ENCODE results near the gene ROCK2. TPM values are rescaled to one million over a fixed set of nuclear protein-coding genes. Genes with fewer than 3 reads are reported as not detected.
"Not testable (repeated sequence)": the region's sequence is repeated elsewhere in the genome, so short reads cannot be mapped to it uniquely, and the experiment has no call there.

ROCK2 gene
- polyA plus RNA-seq, 1 donor = 51.6 TPM

- no peak for DNase-seq (ENCODE audit: low read depth)
Measured at GRCh38 chr2:11267931-11268330, 76.5 kb downstream of the ROCK2 start.

DNA sequence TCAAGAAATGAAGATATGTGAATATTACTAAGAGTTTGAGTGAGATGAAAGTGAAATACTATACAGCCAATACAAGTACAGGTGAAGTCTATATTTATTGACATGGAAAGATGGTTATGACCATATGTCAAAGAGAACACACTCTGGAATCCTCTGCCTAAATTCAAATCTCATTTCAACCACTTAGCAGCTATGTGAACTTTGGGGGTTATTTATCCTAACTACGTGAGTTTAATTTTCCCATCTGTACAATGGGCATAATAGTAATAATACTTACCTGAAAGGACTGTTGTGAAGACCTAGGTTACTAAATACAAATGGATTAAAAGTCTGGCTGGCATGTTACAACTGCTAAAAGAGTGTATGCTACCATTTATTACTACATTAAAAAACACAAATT is 79.6 kb downstream of the ROCK2 start:
- DNase-seq (ENCODE audit: low read depth) = no peak

GRCh38 chr2:11264007-11264406 is 80.4 kb downstream of the ROCK2 start:
- no peak for DNase-seq (ENCODE audit: low read depth)

DNA sequence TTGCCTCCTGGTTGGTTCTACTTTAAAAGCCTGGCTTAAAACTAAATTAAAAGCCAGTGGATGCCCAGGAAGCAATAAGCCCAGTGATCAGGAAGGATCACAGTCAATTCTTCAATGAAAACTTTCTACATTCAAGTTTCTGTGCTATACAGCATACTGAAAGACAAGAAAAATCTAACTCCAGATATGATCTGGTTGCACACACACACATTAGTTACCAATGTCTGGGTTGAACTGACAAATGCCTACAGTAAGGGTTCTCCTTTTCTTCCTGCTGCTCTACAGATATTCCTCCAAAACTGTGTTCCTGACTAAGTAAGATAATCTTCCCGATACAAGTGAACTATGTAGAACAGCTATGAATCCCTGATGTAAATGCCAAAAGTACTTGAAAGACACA is 81.3 kb downstream of the ROCK2 start:
- DNase-seq (ENCODE audit: low read depth) = no peak

DNA sequence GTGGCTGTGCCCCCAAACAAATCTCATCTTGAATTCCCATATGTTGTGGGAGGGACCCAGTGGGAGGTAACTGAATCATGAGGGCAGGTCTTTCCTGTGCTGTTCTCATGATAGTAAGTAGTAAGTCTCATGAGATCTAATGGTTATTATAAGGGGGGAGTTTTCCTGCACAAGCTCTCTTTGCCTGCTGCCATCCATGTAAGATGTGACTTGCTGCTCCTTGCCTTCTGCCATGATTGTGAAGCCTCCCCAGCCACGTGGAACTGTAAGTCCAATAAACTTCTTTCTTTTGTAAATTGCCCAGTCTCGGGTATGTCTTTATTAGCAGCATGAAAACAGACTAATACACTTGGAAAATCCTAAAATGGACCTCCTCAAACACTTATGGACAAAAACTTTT is 82.0 kb downstream of the ROCK2 start:
- DNase-seq (ENCODE audit: low read depth) = not testable (repeated sequence)

DNA sequence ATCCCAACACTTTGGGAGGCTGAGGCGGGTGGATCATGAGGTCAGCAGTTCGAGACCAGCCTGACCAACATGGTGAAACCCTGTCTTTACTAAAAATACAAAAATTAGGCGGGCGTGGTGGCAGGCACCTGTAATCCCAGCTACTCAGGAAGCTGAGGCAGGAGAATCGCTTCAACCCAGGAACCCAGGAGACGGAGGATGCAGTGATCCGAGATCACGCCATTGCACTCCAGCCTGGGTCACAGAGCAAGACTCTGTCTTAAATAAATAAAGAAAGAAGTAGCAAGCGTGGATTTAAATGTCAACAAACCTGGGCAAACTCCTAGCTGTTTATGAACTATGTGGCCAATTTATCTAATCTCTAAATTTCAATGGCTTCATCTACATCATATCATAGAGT is 82.9 kb downstream of the ROCK2 start:
- not testable (repeated sequence) for DNase-seq (ENCODE audit: low read depth)

- DNase-seq (ENCODE audit: low read depth) = no peak
Measured at GRCh38 chr2:11260979-11261378, 83.5 kb downstream of the ROCK2 start.

DNA sequence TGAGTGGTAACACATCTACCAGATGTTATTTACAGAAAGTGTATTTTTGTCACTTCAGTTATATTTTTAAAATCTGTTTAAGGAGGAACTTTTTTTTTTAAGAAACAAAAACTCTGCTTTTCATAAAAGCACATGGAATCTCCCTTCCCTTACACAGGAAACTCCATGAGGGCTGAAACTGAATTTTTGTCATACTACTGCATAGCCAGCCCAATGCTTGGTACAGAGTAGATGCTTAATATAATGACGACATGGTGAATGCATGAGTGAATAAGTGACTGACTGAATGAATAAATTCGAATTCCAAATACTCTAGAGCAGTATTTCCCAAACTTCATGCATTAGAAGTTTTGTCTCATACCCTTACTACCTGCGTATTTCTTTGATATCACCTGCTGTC is 86.5 kb downstream of the ROCK2 start:
- DNase-seq (ENCODE audit: low read depth) = no peak

- DNase-seq (ENCODE audit: low read depth) = no peak
Measured at GRCh38 chr2:11257078-11257477, 87.4 kb downstream of the ROCK2 start.

- DNase-seq (ENCODE audit: low read depth) = no peak
Measured at GRCh38 chr2:11256166-11256565, 88.3 kb downstream of the ROCK2 start.

GRCh38 chr2:11254100-11254536 is 90.3 kb downstream of the ROCK2 start:
- DNase-seq (ENCODE audit: low read depth) = no peak

GRCh38 chr2:11252458-11252857 is 92.0 kb downstream of the ROCK2 start:
- DNase-seq (ENCODE audit: low read depth) = not testable (repeated sequence)

GRCh38 chr2:11250400-11251196 is 93.8 kb downstream of the ROCK2 start:
- DNase-seq (ENCODE audit: low read depth) = no peak

GRCh38 chr2:11245322-11245721 is 99.1 kb downstream of the ROCK2 start:
- no peak for DNase-seq (ENCODE audit: low read depth)

- DNase-seq (ENCODE audit: low read depth) = no peak
Measured at GRCh38 chr2:11244091-11244826, 100.2 kb downstream of the ROCK2 start.

DNA sequence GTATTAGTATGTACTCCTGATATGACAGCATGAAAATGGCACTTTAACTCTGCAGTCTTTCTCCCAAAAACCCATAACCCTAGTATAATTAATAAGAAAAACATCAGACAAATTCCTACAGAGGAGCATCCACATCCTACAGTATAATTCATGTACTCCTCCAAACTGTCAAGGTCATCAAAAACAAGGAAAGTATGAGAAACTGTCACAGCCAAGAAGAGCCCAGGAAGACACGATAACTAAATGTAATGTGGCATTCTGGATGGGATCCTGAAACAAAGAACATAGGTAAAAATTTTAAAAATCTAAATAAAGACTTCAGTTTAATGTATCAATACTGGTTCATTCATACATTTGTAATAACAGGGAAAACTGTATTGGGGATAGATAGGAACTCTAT is 100.9 kb downstream of the ROCK2 start:
- DNase-seq (ENCODE audit: low read depth) = no peak

DNA sequence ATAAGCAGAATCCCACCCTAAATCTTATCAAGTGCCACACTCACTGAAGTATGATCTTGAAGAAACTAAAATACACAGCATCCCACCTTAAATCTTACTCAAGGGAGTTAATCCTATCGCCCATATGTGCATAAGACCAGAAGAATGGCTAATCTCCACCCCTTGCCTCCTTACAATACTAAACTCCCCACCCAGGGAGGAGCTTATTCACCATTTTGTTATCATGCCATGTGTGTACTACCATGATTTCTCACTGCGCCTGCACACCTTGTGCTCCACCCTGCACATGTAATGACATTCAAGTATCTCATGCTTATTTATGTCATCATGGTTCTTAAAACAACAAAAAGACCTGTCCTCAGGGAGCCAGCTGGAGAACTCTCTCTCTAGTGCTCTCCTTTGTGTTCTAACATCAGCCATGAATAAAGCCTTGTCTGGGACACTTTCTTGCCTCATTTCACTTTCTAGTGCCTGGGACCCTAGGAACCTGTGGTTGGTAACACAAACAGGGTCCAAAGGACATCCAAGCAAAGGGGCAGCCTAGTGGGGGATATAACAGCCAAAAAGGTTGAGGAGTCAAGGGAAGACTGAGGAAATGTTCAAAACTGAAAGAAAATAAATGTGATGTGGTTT is 101.8 kb downstream of the ROCK2 start:
- no peak for DNase-seq (ENCODE audit: low read depth)

GRCh38 chr2:11241412-11242203 is 102.8 kb downstream of the ROCK2 start:
- no peak for DNase-seq (ENCODE audit: low read depth)

DNA sequence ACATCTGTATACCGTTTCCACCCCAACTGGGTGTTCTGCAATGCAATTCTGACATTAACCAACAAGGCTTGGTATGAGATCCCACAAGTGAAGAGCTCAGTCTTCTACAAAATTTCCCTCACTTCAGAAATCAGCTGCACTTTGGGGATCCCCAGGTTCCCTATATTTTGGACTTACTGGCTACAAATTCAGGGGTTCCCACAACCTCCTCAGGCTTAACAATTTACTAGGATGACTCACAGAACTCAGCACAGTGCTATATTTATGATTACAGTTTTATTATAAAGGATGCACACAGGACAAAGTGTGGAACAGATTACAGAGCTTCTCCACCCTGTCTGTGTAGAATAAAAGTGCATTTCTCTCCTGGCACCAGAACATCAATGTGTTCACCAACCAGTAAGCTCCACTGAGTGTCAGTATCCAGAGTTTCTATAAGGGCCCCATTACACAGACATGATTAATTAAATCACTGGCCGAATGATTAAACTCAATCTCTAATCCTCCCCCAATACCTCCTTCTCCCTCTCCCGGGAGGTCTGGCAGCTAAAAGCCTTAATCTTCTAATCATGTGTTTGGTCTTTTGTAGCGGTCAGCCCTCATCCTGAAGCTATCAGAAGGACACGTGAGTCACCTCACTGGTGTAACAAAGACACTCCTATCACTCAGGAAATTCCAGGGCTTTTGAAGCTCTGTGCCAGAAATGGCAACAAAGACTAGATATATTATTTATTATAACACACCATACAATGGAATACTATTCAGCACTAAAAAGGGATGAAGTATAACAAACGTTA is 104.6 kb downstream of the ROCK2 start:
- no peak for DNase-seq (ENCODE audit: low read depth)

GRCh38 chr2:11239147-11239546 is 105.3 kb downstream of the ROCK2 start:
- DNase-seq (ENCODE audit: low read depth) = no peak

- DNase-seq (ENCODE audit: low read depth) = no peak
Measured at GRCh38 chr2:11237122-11237521, 107.3 kb downstream of the ROCK2 start.

Data from forelimb muscle (tissue), 1 donor.